Right lung (tissue), 5 donors: ENCODE measurements around the gene CTH. TPM values are rescaled to one million over a fixed set of nuclear protein-coding genes. Genes with fewer than 3 reads are reported as not detected.

Source experiments
- polyA plus RNA-seq, 5 donors: library from polyadenylated mRNA; unstranded; fragments of 120-200 nt; gene quantifications; one replicate each; pipeline versions ENCODE4 v1.2.1 to v1.2.3, GENCODE V29; 2013; ENCODE audit warnings: inconsistent platforms in 1 of 5, low replicate concordance in 1 of 5; ENCODE audit not compliant: insufficient read length in 5 of 5, insufficient read depth in 1 of 5

Gene CTH
- polyA plus RNA-seq, 5 donors: 6.8 to 8.6 (median 8.1) TPM

Other genes with a start within 250 kb of the CTH start
- 10 to 100 TPM; 20.5 to 38.9 (median 28.7) TPM for gene LRRC40, start 205.7 kb upstream of the CTH start, polyA plus RNA-seq
- gene SRSF11, start 189.9 kb upstream of the CTH start, polyA plus RNA-seq: 100 to 1,000 TPM; 320 to 524 (median 513) TPM
- gene ANKRD13C, start 56.5 kb upstream of the CTH start, polyA plus RNA-seq: 10 to 100 TPM; 21.9 to 32.4 (median 30.9) TPM